Activated T-cell treated with anti-CD3 and anti-CD28 coated beads, Interleukin-2, amount 50 U/mL, for 24 hours (primary cell): ENCODE results near the gene PDGFA.

Experiments used
- DNase-seq: peaks from one replicate; pipeline ENCODE4 v3.0.0-alpha.2; 2020
- H3K27ac Mint-ChIP-seq: 2 replicates; pipeline ENCODE4 v1.8.0; 2020; ENCODE audit warnings: mild to moderate bottlenecking, mixed read lengths
- H3K27me3 Mint-ChIP-seq: 2 replicates; pipeline ENCODE4 v1.8.0; 2020; ENCODE audit warnings: mixed read lengths
- H3K36me3 Mint-ChIP-seq: 2 replicates; pipeline ENCODE4 v1.8.0; 2020; ENCODE audit warnings: low read depth, mixed read lengths
- H3K4me1 Mint-ChIP-seq: 2 replicates; pipeline ENCODE4 v1.8.0; 2020; ENCODE audit warnings: low read depth, mixed read lengths
- H3K4me3 Mint-ChIP-seq: 2 replicates; pipeline ENCODE4 v1.8.0; 2020; ENCODE audit warnings: mild to moderate bottlenecking, moderate library complexity, mixed read lengths
- H3K9me3 Mint-ChIP-seq: 2 replicates; pipeline ENCODE4 v1.8.0; 2020; ENCODE audit warnings: mixed read lengths

Gene PDGFA

DNA sequence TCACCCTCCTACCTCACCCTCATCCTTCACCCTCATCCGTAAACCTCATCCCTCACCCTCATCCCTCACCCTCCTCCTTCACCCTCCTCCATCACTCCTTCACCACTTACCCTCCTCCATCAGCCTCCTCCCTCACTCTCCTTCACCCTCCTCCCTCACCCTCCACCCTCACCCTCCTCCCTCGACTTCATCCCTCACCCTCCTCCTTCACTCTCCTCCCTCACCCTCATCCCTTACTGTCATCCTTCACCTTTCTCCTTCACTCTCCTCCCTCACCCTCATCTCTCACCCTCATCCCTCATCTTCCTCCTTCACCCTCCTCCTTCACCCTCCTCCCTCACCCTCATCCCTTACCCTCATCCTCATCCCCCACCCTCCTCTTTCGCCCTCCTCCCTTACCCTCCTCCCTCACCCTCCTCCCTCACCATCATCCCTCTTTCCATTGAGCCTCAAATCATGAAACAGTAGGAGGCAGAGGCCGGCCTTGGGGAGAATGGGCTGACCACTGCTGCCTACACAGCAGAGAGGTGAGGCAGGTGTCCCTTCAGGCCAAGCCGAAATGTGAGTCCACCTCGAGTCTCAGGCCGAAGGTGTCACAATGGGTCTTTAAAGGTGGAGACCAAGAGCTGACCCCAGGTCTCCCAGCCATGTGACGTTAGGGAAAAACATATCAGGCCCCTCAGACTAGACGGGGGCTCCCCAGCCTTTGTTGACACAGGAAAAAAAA lies 53.0 kb downstream of the PDGFA start:
- Mint-ChIP-seq H3K27ac (no peak overlapping the region), H3K36me3 (no peaks in the 10 kb centered on the region), H3K9me3 (peaks cover 17% of the 10 kb centered on the region), H3K4me1 (peaks cover 8% of the 10 kb centered on the region), H3K4me3 (no peak overlapping the region), H3K27me3 (no peaks in the 10 kb centered on the region)
- peak; percentile 23 for DNase-seq

DNA sequence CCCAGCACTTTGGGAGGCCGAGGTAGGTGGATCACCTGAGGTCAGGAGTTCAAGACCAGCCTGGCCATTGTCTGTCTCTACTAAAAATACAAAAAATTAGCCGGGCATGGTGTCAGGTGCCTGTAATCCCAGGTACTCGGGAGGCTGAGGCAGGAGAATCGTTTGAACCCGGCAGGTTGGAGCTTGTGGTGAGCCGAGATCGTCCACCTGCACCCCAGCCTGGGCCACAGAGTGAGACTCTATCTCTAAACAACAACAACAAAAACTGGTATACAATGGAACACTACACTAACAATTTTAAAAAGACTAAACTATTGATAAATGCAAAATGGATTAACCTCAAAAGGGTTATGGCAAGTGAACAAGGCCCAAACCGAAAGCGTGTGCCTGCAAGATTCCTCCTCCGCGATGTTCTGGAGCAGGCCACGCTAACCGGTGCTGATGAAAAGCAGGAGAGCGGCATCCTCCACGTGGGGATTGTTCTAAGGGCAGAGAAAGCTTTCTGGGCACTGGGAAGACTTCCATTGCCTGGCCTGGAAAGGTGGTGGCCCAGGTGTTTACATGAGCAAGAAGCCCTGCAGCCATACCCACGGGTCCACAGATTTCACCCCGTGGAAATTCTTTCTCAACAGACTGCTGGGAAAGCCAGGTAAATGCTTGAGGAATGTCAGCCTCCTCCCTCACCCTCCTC lies 53.8 kb downstream of the PDGFA start:
- Mint-ChIP-seq H3K27me3 (no peaks in the 10 kb centered on the region), H3K4me1 (peaks cover 8% of the 10 kb centered on the region), H3K36me3 (no peaks in the 10 kb centered on the region), H3K4me3 (no peak overlapping the region), H3K27ac (no peak overlapping the region), H3K9me3 (peaks cover 17% of the 10 kb centered on the region)
- peak; percentile 23 for DNase-seq

DNA sequence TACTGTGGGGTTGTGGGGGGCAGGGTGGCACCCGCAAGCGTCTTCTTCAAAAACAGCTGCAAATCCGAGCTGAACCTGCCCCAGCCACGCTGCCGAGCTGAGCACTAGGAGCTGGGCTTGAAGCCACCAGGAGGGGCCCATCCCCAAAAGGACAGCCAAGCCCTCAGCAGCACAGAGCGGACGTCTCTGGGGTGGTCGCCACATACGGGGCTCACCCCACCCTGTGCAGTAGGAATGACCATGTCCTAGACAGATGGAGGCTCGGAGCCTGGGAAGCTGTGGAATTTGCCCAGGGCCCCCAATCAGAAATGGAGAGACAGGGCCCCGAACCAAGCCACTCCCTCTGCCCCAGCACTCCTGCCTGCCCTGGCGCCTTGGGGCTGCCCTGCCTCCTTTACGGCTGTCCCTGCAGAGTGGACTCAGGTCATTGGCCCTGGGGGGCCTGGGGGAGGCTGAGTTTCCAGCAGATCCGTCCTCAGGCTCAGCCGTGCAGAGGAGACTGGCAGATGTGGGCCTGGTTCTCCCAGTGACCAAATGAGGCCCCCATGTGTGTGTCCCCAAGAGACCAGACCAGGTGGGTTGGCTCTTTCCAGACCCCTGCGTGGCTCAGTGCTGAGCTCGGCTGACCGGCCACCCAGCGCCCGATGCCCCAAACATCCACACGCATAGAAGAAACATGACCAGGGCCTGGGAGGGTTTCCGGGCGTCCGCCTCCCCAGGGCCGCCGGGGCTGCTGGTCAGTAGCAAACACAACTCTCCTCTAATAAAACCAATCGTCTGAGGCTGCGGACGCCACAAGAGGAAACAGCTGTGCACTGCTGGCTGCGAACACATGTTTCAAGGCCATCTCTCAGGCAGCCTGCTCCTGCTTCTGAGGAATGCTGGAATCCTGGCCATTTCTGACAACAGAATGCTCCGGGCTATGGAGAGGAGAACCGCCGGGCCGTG lies 54.9 kb downstream of the PDGFA start:
- H3K4me1 Mint-ChIP-seq: peaks cover 8% of the 10 kb centered on the region
- H3K4me3 Mint-ChIP-seq: no peak overlapping the region
- H3K36me3 Mint-ChIP-seq: no peaks in the 10 kb centered on the region
- H3K27me3 Mint-ChIP-seq: no peaks in the 10 kb centered on the region
- DNase-seq: peak; percentile 25
- H3K27ac Mint-ChIP-seq: no peak overlapping the region
- H3K9me3 Mint-ChIP-seq: peaks cover 17% of the 10 kb centered on the region

DNA sequence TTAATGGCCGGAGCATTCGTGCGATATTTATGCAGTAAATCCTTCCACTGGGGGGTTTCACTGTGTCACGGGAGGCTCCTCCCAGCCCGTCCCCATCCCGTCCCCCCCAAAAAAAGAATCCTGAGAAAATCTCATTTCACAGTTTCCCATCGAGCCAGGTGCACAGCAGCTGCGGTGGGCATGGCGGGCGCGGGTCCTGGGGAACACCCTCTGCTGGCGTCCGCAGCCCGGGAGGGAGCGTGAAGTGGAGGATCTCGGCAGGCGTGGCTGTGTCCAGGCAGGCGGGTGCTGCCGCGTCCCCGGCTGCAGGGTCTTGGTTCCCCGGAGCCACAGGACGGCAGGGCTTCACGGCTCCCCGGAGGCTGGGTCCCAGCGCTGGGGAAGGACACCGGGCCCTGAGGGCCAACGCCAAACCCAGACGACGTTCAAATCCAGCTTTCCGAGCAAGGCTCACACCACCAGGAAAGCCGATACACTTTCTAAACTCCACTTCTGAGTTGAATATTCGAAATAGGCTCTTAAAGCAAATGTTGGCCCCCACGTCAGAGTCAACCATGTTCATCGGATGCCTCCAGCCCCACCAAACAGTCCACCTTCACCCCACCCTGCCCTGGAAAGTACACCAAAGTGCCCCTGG lies 55.7 kb downstream of the PDGFA start:
- Mint-ChIP-seq H3K4me1 (peaks cover 6% of the 10 kb centered on the region), H3K27me3 (no peaks in the 10 kb centered on the region), H3K9me3 (peaks cover 17% of the 10 kb centered on the region), H3K4me3 (no peak overlapping the region), H3K36me3 (no peaks in the 10 kb centered on the region), H3K27ac (no peak overlapping the region)
- peak; percentile 22 for DNase-seq

DNA sequence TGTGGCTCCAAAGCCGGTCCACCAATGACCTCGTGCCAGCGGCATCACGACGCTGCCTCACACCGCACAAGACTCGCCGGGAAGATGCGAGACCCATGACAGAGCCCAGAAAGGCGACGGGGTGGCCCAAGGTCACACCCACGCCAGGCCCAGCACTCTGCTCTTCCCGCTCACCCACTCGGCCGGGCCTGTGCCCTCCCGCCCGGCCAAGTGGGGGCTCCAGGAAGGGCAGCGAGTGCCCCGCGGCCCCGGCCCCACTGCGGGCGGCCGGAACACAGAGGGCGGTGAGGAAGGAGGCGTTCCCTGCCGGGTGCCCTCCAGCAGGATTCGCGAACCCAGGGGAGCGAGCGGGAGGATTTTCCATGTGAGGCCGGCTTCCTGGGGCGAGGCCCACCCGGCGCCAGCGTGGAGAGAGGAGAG lies 56.3 kb downstream of the PDGFA start:
- no peak for DNase-seq
- no peaks in the 10 kb centered on the region for H3K27me3 Mint-ChIP-seq
- peaks cover 2% of the 10 kb centered on the region for H3K4me1 Mint-ChIP-seq
- H3K27ac Mint-ChIP-seq: no peak overlapping the region
- peaks cover 14% of the 10 kb centered on the region for H3K9me3 Mint-ChIP-seq
- no peaks in the 10 kb centered on the region for H3K36me3 Mint-ChIP-seq
- H3K4me3 Mint-ChIP-seq: no peak overlapping the region

DNA sequence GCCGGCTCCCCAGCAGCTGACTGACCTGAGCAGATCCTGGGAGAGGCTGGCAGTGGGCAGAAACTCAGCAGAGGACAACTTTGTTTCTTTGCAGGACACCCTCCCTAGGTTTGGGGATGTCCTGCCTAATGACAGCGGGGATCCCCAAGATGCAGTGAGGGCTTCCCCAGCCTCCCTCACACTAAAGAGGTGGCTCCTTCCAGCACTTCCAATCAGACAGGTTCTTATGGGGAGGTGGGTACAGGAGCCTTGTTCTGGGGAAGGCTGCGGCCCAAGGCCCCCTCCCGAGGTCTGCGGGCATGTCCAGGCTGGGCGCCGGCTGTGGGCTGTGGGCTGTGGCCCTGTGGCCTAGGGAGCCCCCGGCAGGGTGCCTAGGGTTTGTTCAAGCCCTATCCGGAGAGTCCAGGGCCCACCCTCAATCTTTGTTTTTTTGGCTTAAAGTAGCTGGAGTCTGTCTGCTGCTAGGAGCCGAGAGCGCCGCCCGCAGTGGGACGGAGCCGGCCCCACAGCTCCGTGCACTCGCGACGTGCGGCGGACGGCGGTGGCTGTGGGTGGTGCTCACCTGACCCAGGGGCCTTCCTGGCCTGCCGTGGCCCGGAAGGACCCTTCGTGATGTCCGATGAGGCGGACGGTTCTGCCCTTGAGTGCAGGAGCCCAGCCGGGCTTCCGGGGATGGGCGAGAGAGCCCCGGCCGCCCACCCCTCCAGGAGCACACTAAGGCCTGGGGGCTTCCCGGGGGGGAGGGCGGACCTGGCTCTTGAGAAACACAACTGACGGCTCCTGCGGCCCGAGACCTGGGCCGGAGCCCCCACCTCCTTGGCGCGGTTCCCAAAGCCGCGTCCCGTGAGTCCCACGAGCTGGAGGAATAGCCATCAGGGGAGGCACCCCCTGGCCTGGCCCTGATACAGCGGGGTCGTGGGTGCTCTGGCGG lies 57.2 kb downstream of the PDGFA start:
- no peak overlapping the region for H3K4me3 Mint-ChIP-seq
- no peaks in the 10 kb centered on the region for H3K27me3 Mint-ChIP-seq
- DNase-seq: no peak
- no peaks in the 10 kb centered on the region for H3K36me3 Mint-ChIP-seq
- peaks cover 4% of the 10 kb centered on the region for H3K9me3 Mint-ChIP-seq
- no peaks in the 10 kb centered on the region for H3K4me1 Mint-ChIP-seq
- no peak overlapping the region for H3K27ac Mint-ChIP-seq

DNA sequence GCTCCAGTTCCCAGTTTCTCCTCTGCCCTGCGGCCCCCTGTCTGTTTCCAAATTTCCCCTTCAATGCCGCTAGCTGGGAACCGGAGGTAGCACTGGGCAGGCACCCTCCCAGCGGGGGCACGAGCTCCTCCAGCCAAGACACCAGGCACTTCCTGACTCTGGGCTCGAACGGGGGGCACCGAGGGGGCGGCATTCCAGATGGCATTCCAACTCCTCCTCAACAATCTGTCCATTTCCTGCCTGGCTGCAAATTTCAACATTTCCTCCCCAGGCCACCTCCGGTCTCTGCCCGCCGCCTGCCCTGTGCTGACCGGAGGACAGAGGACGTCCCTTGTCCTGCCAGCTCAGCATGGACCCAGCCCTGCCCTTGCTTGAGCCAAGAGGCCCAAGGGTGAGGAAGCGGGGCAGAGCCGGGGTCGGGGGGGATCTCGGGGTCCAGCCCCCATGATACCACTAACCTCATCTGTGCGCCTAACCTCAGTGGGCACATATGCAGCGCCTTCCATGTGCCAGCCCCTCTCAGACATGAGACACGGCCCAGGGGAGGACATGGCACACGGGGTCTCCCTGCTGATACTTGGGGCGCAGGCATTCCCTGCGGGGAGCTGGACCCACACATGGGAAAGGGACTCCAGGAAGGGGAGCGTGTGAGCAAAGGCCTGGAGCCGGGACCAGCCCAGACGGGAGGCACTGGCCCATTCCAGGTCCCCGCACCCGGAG lies 58.0 kb downstream of the PDGFA start:
- no peaks in the 10 kb centered on the region for H3K9me3 Mint-ChIP-seq
- no peaks in the 10 kb centered on the region for H3K4me1 Mint-ChIP-seq
- H3K4me3 Mint-ChIP-seq: no peak overlapping the region
- no peaks in the 10 kb centered on the region for H3K27me3 Mint-ChIP-seq
- H3K27ac Mint-ChIP-seq: no peak overlapping the region
- DNase-seq: no peak
- H3K36me3 Mint-ChIP-seq: no peaks in the 10 kb centered on the region

DNA sequence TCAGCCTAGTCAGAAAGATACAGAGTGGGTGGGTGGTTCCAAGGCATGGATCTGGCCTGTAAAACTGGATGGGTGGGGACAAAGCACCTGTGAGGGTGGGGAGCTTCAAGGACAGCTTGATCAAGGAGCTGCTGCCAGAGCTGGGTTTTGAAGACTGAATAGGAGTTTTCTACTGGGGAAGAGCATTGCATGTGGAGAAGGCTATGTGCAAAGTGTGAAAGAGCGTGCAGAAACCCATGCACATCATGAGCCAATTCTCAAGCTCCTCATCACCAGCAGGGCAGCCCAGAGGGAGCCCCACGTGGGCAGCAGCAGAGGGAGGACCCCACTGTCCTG lies 58.6 kb downstream of the PDGFA start:
- H3K27me3 Mint-ChIP-seq: no peaks in the 10 kb centered on the region
- no peak for DNase-seq
- no peaks in the 10 kb centered on the region for H3K36me3 Mint-ChIP-seq
- no peaks in the 10 kb centered on the region for H3K4me1 Mint-ChIP-seq
- no peak overlapping the region for H3K27ac Mint-ChIP-seq
- no peaks in the 10 kb centered on the region for H3K9me3 Mint-ChIP-seq
- no peak overlapping the region for H3K4me3 Mint-ChIP-seq

DNA sequence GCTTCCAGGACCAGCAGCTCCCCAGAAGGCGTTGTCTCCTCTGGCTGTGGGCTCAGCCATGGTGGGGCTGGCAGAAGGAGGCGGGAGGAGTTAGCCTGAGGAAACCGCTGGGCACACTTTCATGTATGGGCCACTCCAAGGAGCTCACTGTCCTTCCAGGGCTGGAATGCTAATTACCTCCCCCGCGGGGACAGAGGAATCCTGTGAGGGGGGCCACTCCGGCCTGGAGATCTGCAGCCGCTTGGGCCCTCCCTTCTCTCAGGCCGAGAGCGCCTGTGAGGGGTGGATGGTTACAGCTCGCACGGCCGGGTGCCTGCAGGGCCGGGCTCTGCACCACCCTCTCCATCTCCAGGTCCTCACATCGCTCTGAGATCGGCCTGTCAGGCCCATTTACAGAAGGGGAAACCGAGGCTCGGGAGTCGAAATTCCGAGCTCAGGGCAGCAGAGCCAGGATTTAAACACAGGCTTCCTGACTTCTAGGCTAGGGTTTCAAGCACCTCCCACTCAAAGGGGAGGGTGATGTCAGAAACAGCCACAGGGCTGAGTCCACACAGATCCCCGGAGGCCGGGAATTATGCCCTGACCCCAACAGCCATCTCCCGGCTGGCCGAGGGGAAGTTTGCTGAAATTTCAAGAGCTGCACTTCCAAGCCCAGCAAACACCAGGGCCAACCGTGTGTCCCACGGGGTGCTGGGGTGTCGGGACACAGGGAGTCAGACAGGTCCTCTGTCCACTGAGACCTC lies 59.1 kb downstream of the PDGFA start:
- Mint-ChIP-seq H3K27ac (no peak overlapping the region), H3K27me3 (no peaks in the 10 kb centered on the region), H3K9me3 (no peaks in the 10 kb centered on the region), H3K4me3 (no peak overlapping the region), H3K4me1 (no peaks in the 10 kb centered on the region), H3K36me3 (no peaks in the 10 kb centered on the region)
- no peak for DNase-seq

DNA sequence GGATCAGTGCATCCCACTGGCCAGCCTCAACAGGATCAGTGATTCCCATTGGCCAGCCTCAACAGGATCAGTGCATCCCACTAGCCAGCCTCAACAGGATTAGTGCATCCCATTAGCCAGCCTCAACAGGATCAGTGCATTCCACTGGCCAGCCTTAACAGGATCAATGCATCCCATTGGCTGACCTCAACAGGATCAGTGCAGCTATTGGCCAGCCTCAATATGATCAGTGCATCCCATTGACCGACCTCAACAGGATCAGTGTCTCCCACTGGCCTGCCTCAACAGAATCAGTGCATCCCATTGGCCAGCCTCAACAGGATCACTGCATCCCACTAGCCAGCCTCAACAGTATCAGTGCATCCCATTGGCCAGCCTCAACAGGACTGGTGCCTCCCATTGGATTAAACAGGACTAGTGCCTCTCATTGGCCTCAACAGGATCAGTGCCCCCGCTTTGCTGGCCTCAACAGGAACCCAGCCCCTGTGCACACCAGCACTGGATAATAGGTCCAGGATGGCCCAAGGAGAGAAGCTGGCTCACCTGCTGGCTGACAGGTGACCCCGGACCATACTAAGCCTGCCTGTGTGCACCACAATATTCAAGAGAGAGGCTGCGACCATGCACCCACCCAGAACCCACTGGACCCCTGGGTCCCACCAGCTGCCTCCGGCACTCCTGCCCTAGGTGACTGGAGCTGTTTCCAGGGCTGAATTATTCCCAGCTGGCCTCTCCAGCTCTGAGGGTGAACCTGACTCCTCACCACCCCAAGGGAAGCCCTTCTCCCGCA lies 59.9 kb downstream of the PDGFA start:
- Mint-ChIP-seq H3K36me3 (no peaks in the 10 kb centered on the region), H3K27me3 (no peaks in the 10 kb centered on the region), H3K27ac (no peak overlapping the region), H3K4me3 (no peak overlapping the region), H3K9me3 (no peaks in the 10 kb centered on the region), H3K4me1 (no peaks in the 10 kb centered on the region)
- no peak for DNase-seq

DNA sequence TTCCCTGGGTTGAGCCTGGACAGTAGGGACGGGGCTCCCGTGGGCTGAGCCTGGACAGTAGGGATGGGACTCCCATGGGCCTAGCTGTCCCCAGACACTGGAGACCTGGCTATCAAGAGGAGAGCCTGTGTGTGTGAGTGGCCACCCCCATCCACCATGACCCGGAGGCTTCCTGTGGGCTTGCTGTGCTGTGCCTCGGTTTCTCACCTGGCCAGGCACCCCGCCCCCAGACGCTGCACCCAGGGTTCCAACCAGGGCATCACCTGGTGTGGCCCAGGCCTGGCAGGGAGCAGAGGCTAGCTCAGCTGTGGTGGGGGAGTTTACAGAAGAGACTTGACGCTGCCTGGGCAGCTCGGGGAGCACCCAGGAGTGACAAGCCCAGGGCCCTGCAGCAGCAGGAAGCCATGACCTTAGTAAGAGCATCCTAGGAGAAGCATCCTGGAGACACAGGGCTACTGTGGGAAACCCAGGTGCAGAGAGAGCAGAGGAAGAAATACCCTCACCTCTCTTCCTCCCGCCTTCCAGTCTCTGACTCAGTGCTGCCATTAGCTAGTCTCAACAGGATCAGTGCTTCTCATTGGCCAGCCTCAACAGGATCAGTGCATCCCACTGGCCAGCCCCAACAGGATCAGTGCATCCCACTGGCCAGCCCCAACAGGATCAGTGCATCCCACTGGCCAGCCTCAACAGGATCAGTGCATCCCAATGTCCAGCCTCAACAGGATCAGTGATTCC lies 61.0 kb downstream of the PDGFA start:
- Mint-ChIP-seq H3K27ac (no peak overlapping the region), H3K27me3 (no peaks in the 10 kb centered on the region), H3K9me3 (no peaks in the 10 kb centered on the region), H3K36me3 (no peaks in the 10 kb centered on the region), H3K4me1 (no peaks in the 10 kb centered on the region), H3K4me3 (no peak overlapping the region)
- DNase-seq: no peak
